GM23338 (cell line): Measurements from ENCODE around the gene CNOT4. TPM values are rescaled to one million over a fixed set of nuclear protein-coding genes. Genes with fewer than 3 reads are reported as not detected.

ENCODE experiments used
- CREB1 ChIP-seq: fragments of 250-450 bp; sonication (Bioruptor Pico); IDR thresholded peaks from 2 replicates; pipeline ENCODE4 v1.5.0; 2020; ENCODE audit warnings: low read depth, mild to moderate bottlenecking, moderate library complexity
- JUNB ChIP-seq: IDR thresholded peaks from one replicate; pipeline ENCODE4 v1.6.1; 2016; ENCODE audit warnings: antibody characterized with exemption; ENCODE audit not compliant: unreplicated experiment
- NANOG ChIP-seq: IDR thresholded peaks from 2 replicates; pipeline ENCODE4 v1.6.1; 2016; ENCODE audit warnings: antibody characterized with exemption, borderline replicate concordance
- STAT1 ChIP-seq: IDR thresholded peaks from one replicate; pipeline ENCODE4 v1.6.1; 2016; ENCODE audit warnings: antibody characterized with exemption; ENCODE audit not compliant: unreplicated experiment
- ZNF114 ChIP-seq: fragments of 250-450 bp; sonication (Bioruptor Pico); IDR thresholded peaks from 2 replicates; pipeline ENCODE4 v1.5.0; 2020; ENCODE audit warnings: mild to moderate bottlenecking, moderate library complexity
- polyA plus RNA-seq: library from polyadenylated mRNA; unstranded; fragments of >200 nt; fragmentation: Nextera tagmentation; extraction: Ambion mirVana; gene quantifications from 2 replicates; pipeline ENCODE4 v1.2.1, GENCODE V29; 2016
- total RNA-seq: library from RNA; depleted of rRNA; stranded (reverse); fragments of >200 nt; shearing (Covaris generic); gene quantifications from 2 replicates; pipeline ENCODE4 v1.2.3, GENCODE V29; 2014
- TF ChIP-seq, protein P1 (sequence below): fragments of 250-450 bp; sonication (Bioruptor Pico); IDR thresholded peaks from 2 replicates; pipeline ENCODE4 v1.5.0; 2020; ENCODE audit warnings: mild to moderate bottlenecking, moderate library complexity
- TF ChIP-seq, protein P2 (sequence below), 2 experiments: fragments of 200-600 bp in 1 of 2; sonication (generic) in 1 of 2; conservative IDR thresholded peaks; 2 replicates each; pipeline versions ENCODE4 v1.5.1 to v1.6.1; 2016 to 2017; ENCODE audit warnings: antibody characterized with exemption in 2 of 2, low read depth in 2 of 2, mild to moderate bottlenecking in 2 of 2, moderate library complexity in 1 of 2

CNOT4 gene
- total and polyA plus RNA-seq, 2 experiments from 2014 or later: 18.9 to 26.2 TPM

DNA sequence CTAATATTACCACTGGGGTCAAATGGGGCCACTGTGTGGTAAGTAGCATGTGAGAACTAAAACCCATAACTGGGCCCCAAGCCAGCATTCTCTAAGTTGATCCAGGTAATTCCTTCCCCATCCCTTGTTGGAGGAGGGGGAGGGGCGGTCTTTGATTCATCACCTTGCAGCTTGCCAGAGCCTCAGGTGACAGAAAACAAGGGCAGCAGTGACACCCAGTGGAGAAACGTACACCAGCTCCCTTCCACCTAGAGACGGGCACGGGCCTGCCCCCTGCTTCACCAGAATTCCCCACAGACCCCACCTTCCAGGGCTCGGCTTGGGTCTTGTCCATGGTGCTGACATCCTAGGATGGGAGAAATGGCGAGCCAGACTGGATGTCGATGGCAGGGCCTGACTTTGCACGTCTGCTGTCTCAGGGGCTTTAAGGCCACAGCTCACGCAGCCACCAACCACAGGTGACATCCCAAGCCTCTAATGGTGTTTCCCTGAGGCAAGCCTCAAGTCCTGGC is 174.2 kb downstream of the CNOT4 start (continued):
- TF ChIP-seq, protein P1, sequence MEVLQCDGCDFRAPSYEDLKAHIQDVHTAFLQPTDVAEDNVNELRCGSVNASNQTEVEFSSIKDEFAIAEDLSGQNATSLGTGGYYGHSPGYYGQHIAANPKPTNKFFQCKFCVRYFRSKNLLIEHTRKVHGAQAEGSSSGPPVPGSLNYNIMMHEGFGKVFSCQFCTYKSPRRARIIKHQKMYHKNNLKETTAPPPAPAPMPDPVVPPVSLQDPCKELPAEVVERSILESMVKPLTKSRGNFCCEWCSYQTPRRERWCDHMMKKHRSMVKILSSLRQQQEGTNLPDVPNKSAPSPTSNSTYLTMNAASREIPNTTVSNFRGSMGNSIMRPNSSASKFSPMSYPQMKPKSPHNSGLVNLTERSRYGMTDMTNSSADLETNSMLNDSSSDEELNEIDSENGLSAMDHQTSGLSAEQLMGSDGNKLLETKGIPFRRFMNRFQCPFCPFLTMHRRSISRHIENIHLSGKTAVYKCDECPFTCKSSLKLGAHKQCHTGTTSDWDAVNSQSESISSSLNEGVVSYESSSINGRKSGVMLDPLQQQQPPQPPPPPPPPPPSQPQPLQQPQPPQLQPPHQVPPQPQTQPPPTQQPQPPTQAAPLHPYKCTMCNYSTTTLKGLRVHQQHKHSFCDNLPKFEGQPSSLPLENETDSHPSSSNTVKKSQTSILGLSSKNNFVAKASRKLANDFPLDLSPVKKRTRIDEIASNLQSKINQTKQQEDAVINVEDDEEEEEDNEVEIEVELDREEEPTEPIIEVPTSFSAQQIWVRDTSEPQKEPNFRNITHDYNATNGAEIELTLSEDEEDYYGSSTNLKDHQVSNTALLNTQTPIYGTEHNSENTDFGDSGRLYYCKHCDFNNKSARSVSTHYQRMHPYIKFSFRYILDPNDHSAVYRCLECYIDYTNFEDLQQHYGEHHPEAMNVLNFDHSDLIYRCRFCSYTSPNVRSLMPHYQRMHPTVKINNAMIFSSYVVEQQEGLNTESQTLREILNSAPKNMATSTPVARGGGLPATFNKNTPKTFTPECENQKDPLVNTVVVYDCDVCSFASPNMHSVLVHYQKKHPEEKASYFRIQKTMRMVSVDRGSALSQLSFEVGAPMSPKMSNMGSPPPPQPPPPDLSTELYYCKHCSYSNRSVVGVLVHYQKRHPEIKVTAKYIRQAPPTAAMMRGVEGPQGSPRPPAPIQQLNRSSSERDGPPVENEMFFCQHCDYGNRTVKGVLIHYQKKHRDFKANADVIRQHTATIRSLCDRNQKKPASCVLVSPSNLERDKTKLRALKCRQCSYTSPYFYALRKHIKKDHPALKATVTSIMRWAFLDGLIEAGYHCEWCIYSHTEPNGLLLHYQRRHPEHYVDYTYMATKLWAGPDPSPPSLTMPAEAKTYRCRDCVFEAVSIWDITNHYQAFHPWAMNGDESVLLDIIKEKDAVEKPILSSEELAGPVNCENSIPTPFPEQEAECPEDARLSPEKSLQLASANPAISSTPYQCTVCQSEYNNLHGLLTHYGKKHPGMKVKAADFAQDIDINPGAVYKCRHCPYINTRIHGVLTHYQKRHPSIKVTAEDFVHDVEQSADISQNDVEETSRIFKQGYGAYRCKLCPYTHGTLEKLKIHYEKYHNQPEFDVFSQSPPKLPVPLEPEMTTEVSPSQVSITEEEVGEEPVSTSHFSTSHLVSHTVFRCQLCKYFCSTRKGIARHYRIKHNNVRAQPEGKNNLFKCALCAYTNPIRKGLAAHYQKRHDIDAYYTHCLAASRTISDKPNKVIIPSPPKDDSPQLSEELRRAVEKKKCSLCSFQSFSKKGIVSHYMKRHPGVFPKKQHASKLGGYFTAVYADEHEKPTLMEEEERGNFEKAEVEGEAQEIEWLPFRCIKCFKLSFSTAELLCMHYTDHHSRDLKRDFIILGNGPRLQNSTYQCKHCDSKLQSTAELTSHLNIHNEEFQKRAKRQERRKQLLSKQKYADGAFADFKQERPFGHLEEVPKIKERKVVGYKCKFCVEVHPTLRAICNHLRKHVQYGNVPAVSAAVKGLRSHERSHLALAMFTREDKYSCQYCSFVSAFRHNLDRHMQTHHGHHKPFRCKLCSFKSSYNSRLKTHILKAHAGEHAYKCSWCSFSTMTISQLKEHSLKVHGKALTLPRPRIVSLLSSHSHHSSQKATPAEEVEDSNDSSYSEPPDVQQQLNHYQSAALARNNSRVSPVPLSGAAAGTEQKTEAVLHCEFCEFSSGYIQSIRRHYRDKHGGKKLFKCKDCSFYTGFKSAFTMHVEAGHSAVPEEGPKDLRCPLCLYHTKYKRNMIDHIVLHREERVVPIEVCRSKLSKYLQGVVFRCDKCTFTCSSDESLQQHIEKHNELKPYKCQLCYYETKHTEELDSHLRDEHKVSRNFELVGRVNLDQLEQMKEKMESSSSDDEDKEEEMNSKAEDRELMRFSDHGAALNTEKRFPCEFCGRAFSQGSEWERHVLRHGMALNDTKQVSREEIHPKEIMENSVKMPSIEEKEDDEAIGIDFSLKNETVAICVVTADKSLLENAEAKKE (CRISPR knock-in tag): no peak
- TF ChIP-seq STAT1: no peak
- TF ChIP-seq, protein P2, sequence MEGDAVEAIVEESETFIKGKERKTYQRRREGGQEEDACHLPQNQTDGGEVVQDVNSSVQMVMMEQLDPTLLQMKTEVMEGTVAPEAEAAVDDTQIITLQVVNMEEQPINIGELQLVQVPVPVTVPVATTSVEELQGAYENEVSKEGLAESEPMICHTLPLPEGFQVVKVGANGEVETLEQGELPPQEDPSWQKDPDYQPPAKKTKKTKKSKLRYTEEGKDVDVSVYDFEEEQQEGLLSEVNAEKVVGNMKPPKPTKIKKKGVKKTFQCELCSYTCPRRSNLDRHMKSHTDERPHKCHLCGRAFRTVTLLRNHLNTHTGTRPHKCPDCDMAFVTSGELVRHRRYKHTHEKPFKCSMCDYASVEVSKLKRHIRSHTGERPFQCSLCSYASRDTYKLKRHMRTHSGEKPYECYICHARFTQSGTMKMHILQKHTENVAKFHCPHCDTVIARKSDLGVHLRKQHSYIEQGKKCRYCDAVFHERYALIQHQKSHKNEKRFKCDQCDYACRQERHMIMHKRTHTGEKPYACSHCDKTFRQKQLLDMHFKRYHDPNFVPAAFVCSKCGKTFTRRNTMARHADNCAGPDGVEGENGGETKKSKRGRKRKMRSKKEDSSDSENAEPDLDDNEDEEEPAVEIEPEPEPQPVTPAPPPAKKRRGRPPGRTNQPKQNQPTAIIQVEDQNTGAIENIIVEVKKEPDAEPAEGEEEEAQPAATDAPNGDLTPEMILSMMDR (conservative IDR thresholded peaks at IDR 0.05; ENCODE audit: low read depth in 2 of 2): peak; percentile 84 to 99
- TF ChIP-seq JUNB: no peak
- no peak for TF ChIP-seq NANOG
- peak; percentile 55; the same call in 1 of the 2 replicates for TF ChIP-seq CREB1 (CRISPR knock-in tag)
- peak; percentile 85 for TF ChIP-seq ZNF114 (CRISPR knock-in tag)
